GM18502 (cell line): ENCODE results near the gene OLFM1.

Experiments
- ATAC-seq: cut with Tn5 transposase; IDR thresholded peaks from one replicate; pipeline ENCODE4 v1.9.1; 2021; ENCODE audit warnings: mild to moderate bottlenecking; ENCODE audit not compliant: unreplicated experiment, poor library complexity

OLFM1 gene

DNA sequence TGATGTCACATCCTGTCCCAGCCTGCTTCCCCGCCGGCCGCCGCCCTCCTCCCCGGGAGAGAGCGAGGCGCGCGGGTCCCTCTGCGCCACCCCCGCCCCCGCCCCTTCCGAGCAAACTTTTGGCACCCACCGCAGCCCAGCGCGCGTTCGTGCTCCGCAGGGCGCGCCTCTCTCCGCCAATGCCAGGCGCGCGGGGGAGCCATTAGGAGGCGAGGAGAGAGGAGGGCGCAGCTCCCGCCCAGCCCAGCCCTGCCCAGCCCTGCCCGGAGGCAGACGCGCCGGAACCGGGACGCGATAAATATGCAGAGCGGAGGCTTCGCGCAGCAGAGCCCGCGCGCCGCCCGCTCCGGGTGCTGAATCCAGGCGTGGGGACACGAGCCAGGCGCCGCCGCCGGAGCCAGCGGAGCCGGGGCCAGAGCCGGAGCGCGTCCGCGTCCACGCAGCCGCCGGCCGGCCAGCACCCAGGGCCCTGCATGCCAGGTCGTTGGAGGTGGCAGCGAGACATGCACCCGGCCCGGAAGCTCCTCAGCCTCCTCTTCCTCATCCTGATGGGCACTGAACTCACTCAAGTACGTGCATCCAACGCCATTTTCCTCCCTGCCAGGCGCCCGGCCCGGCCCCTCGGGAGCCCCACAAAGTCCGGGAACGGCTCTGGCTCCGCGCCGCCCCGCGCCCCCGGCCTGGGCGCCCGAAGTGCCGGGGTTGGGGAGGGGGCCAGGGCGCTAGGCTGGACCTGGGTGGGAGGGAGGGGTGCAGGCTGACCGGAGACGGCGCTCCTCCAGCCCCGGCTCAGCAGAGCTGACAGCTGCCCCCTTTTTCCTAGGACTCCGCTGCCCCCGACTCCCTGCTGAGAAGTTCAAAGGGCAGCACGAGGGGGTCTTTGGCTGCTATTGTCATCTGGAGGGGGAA, 12.0 kb upstream of the OLFM1 start:
- no peak for ATAC-seq

DNA sequence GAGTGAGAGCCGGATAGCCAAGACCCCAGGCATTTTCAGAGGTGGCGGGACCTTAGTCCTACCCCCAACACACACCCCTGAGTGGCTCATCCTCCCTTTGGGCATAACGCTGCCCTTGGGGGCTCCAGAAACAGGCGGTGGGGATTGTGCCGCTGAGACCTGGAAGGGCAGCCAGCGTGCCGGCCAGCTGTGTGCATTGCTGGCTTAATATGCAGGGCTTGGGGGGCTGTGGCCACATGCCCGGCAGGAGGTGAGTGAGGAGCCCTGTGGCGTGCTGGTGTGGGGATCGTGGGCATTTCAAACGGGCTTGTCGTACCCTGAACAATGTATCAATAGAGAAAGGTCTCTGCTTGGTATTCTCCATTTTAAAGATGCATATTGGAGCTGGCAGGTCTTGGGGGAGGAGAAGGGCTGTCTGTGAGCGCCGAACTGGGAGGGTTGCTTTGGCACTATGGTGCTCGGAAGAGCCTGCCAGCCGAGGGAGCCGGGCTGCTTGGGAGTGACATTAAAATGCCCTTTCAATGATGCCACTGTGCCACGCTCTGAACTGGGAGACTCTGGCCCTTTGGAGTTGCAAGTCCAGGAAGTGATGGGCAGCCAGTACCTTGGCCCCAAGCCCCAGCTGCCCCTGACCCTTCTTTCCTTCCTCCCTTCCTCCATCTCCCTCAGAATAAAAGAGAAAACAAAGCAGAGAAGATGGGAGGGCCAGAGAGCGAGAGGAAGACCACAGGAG, 11.2 kb upstream of the OLFM1 start:
- ATAC-seq, result no peak

DNA sequence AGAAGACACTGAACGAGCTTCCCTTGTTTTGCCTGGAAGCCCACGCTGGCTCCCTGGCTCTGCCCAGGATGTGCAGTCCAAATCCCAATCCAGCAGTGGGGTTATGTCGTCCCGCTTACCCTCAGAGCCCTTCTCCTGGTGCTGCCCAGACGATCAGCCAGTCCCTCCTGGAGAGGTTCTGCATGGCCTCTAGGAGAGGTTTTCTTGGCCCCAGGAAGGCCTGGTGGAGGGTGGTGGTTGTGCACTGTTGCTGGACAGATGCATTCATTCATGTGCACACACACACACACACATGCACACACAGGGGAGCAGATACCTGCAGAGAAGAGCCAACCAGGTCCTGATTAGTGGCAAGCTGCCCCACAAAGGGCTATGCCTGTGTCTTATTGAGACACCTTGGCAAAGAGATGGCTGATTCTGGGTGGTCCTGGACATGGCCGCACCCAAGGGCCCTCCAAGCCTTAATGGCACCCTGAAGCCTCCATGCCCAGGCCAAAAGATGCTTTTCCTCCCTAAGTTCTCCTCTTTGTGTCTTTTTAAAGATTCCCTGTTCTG, 10.5 kb upstream of the OLFM1 start:
- no peak for ATAC-seq

DNA sequence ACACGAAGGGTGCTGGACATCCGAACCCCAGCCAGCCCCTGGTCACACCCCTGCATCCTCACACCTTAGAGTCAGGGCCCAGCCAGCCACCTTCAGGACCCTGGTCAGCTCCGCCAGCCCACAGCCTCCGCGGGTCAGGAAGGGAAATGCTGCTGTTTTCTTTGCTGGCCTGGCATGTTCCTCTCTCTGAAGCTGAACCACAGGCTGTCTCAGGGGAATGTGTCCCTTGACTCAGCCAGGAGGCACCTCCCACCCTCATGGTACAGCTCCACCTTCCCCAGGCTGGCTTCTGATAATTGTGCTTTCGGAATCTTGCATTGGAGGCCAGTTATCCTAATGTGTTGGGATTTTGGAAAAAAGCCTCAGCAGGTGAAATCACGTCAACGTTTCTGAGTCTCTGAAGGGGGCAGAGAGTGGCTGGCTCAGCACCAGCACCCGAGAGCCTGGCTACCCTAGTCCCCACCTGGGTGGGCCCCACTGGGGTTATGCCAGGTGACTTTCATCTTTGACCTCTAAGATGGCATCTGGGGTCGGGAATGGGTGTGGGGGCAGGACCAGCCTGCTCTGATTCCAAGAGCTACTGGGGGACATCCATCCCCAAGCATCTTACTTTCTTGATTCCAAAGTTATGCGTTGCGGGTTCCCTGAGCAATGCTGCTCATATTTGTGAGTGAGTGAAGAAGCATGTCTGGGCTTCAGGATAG, 9.8 kb upstream of the OLFM1 start:
- no peak for ATAC-seq

DNA sequence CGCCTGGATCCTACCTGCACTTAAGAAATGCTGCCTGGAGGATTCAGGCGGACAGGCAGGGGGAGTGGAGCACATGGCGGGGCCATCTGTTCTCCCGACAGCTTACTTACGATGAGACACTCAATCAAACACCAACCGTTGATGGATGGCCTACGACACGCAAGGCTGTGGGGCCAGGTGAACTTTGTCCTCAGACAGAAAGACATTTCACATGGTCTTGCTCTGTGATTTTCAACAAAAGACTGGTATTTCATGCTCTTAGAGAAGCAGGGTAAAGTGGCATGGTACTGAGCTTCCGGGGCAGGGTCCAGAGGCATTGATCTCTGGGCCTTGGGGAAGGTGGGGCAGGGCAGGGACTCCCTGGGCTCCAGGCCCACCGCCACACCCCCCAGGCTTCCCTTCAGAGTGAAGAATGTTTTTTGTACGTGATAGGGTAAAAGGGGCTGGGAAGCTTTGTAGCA, 9.1 kb upstream of the OLFM1 start:
- no peak for ATAC-seq

DNA sequence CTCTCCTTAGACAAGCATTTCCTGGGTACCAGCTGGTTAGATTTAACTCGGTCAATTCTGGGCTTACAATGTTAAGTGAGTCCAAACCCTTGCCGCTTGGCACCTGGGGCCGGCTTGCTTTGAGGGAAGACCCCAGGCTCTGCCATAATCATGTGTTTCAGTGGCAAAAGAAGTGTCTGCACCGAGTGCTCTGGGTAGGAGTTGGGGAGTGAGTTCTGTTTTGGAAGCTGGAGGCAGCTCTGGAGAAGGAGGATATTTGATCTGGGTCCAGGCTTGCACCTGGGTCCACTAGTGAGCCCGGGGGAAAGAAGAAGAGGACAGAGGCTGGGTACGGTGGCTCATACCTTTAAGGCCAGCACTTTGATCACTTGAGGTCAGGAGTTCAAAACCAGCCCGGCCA, 8.4 kb upstream of the OLFM1 start:
- no peak for ATAC-seq

DNA sequence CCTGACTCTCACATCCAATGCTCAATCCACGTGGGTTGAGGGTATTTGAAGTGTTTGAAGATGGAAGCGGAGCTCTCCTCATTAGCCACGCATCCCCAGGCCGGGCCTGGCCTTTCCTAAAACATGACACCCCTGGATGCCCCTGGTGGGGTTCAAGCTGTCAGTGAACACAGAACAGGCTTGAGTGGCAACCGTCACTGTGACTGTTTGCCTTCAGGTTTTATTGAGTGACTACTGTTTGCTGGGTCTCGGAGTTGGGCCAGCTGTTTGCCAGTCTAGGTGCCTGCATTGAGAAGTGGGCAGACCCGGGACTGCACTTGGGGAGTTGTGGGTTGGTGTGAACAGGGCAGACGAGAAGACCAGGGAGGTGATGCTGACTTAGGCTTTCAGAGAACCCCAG, 7.8 kb upstream of the OLFM1 start:
- ATAC-seq, result no peak

DNA sequence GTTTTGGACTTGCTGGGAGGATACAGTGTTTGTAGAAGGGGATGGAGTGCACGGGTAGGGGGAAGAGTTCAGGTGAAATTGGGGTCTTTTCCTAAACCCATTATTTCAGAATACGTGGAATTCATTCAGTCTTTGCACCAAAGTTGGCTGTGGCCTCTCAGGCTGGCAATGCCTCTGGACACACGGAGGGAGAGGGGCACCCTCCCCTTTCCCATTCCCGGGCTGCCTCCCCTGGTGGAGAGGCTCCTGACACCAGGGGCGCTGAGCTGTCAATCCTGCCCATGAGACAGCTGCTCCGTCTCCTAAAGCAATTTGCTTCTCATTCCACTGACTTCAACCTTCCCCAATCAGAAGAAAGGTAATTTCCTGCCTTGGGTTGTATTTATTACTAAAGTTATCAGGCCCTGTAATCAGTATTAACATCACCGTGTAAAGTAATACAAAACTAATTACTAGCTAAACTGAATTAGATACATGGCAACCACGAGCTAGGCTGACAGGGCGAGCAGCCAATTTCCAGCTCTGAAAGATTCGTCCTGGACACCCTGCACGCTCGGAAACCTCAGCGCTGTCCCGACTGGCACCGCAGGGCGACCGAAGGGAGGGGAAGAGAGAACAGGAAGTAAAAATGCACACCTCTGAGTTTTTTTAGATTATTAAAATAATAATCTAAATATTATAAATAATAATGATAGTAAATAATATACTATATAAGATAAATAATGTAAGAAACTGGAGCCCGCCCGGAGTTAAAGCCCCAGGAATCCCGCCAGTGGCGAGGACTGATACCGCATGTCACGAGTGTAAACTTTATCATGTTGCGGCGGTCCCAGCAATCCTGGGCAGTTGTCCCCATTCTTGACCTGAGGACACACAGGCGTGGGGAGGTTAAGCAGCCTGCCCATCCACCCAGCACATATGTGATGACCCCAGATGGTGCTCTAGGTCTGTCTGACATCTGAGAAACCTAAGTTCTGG, 6.9 kb upstream of the OLFM1 start:
- no peak for ATAC-seq

DNA sequence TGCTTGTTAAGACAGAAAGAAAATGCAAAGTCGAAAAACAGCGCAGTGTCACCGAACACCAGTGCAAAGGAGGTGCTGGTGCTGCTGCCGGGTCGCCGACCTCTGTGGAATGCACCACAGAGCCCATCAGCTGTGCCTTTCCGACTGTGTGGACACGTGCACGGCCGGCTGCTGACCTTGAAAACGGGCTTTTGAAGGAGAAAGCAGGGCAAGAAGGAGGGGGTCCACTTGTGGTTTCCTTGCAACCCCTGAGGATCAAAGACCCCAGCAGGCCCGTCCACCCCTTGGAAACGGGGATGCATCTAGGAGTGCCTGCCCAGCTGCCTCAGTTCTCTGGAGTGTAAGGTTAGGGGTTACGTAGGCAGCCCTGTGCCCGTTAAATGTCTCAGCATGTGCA, 6.2 kb upstream of the OLFM1 start:
- no peak for ATAC-seq

DNA sequence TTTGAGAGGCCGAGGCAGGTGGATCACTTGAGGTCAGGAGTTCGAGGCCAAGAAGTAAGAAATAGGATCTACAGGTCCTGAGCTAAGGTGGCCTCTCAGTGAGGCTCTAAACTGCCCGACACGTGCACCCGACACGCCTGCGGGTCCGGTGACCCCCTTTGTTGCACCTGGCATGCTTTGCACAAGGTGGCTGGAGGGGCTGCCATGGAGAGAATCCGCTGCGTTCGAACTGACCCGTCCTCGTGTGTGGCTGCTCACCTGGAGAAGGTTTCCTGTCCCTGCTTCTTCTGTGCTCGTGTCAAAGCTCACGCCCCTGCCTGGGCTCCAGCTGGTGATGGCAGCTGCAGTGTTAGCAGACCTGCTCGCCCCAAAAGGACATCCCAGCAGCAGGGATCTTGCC, 5.7 kb upstream of the OLFM1 start:
- ATAC-seq, result no peak

DNA sequence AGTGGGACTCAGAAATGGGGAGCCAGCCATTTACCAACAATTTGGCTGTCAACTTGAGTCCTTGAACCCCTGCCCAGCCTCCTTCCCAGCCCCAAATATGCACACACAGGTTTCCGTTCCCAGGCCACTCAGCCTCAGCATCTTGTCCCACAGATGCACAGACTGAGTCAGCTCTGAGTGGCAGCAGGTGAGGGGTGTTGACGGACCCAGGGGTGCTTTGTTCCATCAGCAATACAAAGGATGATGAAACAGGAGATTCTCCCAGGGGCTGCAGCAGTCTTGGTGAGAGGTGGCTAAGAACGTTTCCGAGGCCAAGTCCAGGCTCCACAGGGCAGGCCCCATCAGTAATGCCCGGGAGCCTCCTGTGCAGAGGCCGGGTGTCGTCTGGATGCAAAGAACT, 4.9 kb upstream of the OLFM1 start:
- no peak for ATAC-seq

DNA sequence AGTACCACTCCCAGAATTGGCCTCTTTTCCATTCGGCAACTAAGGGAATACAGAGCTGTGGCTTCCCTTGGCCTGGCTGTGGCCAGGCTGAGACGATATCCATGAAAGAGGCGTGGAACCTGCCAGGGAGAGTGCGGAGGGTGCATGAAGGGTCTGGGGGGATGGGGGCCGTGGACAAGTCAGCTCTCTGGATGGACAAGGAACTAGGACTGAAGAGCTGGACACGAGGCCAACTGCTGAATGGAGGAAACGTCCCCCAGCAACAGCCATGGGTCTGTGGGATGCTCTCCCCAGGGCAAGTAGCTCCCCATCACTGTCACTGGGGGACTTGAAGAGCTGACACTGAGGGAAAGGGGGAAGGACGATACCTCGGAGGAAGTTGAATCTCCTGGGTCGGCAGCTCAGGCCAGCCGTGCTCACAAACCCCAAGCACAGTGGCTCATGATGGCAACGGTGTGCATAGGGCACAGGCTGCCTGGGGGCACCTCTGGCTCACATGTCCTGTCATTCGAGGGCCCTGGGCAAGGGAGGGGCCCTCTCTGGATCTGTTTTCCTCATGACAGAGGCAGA, 4.1 kb upstream of the OLFM1 start:
- no peak for ATAC-seq

DNA sequence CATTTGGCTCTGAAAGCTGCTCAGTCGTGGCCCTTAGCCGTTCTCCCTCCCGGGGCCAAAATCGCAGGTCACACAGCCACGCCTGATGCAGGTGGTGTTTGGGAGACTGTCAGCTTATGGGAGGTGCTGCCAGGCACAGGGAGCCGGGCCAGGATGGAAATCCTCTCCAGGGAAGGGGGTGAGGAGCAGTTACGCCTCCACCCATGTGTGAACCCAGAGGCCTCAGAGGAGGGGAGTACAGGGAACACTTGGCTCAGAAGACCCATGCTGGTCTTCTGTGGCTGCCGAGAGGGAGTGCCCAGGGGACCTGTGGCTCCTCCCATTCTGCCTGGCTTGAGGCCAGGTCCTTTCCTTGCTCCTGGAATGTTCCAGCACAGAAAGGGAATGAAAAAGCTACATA, 3.6 kb upstream of the OLFM1 start:
- ATAC-seq, result no peak

DNA sequence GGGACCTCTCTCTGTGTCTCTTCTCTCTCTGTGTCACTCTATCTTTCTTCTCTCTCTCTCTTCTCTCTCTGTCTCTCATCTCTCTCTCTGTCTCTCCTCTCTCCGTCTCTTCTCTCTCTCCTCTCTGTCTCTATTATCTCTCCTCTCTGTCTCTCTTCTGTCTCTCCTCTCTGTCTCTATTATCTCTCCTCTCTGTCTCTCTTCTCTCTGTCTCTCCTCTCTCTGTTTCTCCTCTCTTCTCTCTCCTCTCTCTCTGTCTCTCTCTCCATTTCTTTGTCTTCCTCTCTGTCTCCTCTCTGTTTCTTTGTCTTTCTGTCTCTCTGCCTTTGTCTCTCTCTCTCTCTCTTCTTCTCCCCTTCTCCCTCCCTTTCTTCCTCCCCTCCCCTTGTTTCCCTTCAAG, 3.2 kb upstream of the OLFM1 start:
- no peak for ATAC-seq

DNA sequence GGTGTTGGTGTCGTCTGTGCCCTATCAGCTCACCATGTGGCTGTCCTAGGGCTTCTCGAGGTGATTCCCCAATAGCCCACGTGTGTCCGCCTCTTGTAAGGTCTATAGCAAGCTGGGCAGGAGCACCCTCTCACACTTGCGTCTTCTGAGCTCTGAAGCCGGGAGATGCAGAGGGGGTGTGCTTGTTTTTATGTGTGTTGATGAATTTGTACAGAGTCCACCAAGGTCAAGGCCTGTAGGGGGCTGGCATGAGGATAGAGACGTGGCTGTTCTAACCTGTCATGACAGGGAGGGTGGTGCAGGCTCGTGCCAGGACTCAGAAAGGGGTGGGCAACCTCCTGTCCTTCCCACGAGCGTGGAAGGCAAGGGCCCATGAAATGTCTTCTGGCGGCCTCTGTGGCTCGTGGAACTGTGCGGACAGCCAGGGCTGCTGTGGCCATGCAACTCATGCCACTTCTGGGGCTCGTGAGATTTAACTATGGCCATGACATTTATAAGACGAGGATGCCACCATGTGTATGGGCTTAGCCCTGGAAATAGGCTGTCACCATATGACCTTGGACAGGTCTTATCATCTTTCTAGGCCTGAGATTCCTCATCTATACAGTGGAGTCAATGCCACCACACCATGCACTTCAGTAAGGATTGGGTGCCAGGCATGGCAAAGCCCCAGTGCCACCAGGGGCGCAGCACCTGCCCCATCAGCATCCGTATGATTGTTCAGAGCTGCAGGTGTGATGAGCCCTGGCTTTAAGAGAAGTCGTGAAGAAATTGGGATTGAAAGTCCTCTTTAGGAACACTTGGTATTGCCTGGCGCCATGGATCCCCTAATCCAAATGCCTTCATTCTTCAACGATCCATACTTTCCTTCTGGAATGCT, 2.3 kb upstream of the OLFM1 start:
- ATAC-seq, result no peak

DNA sequence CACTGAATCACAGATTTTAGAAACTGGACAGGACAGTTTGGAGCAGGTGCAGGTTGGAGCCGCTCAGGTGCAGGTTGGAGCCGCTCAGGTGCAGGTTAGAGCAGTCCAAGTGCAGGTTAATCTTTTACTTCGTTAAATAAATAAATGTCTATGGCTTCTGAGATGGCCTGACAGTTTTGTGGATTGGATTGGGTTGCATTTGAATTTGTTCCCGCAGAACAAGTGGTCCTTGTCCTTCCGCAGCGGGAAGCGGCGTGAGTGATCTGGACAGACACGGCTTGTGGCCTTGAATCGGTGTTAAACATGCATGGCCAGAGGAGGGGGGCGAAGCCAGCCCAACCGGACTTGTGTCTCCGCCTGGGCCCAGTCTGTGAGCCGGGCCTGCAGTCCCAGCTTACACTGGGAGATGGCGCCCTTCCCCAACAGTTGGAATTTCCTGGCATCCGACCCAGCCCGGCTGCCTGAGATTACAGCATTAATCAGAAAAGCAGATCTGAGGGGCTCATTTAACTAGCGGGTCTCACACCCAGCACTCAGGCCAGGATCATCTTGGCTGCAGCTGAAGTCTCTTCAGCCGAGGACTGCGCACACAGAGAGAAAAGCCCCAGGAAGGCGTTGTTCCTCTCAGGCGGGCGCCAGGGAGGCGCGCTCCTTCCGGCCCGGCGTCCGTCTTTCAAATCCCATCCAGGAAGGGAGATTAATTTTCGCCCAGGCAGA, 1.5 kb upstream of the OLFM1 start:
- no peak for ATAC-seq

DNA sequence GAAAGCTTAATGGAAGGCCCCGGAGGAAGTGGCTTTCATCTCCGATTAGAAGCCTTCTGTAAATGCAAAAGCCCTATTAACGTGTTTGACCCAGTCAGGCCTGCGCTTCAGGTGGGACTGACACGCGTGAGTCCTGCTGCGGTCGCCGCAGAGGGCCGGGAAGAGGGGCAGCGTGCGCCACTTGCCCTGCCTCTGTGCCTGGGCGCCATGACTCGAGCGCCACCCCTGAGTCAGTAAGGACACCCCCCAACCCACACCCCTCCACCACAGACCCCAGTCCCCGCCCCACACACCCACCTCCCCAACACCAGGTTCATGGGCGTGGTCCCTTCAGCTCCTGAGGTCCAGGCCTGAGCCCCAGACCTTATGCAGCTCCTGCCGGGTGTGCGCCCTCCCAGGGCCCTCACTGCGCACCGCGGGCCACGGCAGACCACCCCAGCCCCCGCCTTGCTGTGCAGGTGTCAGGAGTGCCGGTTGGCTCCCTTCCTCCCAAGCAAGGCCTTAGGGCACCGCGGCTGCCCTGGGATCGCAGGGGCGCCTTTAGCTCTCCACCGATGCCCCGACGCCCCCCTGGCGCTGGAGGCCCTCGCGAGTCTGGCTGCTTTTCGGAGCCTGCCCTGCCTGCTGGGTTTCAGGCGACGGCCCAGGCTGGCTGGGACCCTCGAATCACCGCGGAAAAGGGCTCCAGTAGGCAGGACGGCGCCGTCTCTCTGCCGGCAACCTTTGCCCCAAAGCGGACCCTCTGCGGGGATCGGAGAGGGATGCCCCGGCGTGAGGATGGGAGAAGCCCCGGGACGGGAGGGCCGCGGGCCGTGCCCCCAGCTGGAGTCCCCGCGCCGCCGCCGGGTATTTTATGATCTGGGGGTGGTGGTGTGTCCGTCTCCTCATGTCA, 625 bp upstream of the OLFM1 start:
- no peak for ATAC-seq
